HL-60/S4 treated with phorbol 12-myristate 13-acetate at 8.2 ng/mL for 4 days and 3 days (cell line): ENCODE measurements around the gene STS.

ENCODE experiments used
- in situ Hi-C: fragments of 300-500 bp; cut with MboI; formaldehyde crosslinking; loops from 2 replicates; pipeline ENCODE4 v1.15.0; 2022; ENCODE audit warnings: low sequenced_read_pairs

STS gene, protein sequence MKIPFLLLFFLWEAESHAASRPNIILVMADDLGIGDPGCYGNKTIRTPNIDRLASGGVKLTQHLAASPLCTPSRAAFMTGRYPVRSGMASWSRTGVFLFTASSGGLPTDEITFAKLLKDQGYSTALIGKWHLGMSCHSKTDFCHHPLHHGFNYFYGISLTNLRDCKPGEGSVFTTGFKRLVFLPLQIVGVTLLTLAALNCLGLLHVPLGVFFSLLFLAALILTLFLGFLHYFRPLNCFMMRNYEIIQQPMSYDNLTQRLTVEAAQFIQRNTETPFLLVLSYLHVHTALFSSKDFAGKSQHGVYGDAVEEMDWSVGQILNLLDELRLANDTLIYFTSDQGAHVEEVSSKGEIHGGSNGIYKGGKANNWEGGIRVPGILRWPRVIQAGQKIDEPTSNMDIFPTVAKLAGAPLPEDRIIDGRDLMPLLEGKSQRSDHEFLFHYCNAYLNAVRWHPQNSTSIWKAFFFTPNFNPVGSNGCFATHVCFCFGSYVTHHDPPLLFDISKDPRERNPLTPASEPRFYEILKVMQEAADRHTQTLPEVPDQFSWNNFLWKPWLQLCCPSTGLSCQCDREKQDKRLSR

DNA sequence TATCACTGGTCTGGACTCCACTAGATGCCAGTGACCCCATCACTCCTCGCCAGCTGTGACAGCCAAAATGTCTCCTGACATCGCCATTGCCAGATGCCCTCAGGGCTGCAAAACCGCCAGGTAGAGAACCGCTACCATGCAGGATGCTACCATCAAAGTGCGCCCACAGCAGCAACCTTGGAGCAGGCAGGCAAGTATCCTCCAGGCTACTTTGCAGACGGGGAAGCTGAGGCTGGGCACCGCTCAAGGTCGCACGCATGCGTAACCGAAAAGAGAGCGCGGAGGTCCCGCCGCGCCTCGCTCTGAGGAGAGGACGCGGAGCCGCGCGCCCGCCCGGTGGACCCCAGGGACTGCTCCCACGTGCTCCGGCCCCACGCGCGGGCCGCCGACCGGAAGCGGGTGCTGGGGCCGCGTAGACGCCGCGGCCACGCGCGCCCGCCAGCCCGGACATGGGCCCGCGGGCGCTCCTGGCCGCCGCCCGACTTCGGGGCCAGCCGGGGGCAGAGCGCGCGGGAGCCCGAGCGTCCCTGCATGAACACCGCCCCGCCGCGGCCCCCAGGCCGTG is at the start of gene STS:
TSS of gene STS (plus strand) at position 300 of the 565 bp plus-strand sequence. CDS start 105,488 bp downstream, outside the sequence.
- in situ Hi-C loops = no loop called here

DNA sequence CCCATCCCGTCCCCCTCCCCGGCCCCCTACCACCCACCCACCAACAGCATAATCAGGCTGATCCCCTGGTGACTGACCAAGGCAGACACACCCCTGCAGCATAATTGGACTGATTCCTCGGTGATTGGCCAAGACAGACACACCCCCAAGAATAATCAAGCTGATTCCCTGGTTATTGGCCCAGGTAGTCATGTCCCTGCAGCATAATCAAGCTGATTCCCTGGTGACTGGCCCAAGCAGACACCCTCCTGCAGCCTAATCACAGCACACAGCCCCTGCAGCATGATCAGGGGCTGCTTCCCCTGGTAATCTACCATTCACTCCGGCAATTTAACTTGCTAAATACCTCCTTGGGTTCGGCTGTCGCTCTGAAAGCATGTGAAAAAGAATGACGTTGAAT is 47.5 kb upstream of the STS start:
- in situ Hi-C loops = no loop called here

DNA sequence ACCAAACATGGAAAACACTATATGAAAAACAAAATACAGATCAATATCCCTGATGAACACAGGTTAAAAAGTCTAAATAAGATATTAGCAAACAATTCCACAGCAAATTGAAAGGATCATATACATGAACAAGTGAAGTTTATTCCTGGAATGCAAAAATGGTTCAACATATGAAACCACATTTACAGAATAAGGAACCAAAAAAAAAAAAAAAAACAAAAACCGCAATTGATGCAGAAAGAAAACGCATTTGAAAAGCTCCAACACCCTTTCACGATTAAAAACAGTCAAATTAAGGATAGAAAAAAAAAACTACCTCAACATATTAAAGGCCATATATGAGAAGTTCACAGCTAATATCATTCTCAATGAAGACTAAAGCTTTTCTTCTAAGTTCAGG is 45.4 kb upstream of the STS start:
- in situ Hi-C loops = no loop called here

DNA sequence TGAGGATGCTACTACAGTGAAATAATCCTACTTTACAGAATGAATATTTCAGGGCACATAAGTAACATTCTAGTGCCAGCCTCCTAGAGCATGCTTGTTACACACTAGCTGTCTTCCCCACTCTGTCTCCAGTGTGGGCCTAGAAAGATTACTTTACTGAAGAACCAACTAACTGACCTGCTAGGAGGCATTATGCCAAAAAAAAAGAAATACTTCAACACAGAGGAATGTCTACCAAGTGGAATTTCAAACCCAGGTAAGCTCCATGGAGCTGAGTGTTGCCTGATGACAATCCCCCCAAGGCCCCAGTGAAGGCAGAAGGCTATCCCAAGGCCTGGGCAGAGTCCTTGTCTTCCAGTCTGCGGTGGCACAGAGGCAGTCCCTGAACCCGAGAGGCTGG is 40.9 kb upstream of the STS start:
- in situ Hi-C loops = no loop called here

DNA sequence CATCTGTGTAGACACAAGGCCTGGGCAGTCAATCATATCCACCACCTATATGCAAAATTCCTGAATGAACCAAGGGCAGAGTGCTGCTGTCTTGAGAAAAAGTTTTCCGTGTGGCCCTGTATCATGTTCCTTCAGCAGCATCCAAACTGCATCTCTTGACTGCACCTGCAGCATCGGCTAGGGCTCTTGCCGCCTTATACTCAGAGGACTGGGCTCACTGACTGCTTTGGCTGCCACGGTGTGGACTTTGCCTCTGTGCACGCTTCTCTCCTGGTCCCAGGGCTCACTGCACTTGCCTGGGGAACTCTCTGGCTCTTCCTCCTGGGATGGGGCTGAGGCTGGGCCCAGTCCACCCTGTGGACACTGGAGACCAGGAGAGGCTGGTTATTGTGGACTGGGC is 39.5 kb upstream of the STS start:
- in situ Hi-C loops = no loop called here

DNA sequence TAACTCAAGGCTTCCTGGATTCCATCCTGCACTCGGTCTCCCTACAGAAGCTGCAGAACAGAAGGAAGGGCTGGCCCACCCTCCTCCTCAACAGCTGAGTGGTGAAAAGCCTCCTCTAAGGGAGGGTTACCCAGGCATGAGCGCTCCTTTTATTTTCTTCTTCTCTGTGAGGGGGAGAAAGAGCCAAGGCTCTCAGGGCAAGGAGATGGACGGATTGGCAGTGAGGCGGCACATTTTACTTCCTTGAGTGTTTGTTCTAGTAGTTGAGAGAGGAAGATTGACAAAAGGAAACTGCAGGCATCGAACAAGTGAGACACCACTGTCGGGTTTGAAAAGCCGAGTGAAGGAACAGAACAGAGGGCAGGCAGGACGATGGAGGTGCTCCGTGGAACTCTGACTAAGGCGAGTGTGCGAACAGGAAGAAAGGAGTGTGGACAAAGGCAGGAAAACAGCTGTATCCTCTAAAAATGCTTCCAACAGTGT is 38.4 kb upstream of the STS start:
- in situ Hi-C loops = no loop called here

DNA sequence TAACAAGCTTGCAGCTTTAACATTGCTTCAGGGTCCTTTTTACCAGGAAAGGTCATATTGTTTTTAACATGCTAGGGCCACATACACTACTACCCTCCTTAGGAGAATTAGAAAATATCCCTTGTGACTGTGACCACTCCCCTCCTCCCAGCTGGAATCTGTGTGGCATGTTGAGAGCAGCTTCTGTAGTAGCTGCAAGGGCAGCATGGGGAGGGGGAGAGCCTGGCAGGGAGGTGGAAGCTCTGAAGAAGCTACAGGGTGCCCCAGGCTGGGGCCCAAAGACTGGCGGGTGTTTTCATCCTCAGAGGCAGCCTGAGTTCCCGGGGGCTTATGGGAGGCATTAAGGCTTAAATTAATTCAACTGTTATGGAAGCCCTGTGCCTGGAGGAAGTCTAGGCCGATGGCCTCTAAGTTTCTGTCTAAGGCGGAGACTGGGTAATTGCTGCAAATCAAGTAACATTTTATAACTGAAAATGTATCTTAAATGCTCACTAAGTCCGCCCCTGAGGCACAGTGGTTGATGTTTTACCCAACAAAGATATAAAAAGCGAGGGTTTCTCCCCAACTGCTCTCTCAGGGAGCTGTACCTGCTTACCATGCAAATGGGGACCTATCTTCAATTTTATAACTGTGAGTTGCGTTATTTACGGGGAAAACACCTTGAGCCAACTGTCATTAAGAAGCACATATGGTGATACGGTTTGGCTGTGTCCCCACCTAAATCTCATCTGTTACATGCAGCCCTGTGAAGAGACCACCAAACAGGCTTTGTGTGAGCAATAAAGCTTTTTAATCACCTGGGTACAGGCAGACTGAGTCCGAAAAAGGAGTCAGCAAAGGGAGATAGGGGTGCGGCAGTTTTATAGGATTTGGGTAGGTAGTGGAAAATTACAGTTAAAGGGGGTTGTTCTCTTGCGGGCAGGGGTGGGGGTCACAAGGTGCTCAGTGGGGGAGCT is 37.4 kb upstream of the STS start:
- in situ Hi-C loops = no loop called here

DNA sequence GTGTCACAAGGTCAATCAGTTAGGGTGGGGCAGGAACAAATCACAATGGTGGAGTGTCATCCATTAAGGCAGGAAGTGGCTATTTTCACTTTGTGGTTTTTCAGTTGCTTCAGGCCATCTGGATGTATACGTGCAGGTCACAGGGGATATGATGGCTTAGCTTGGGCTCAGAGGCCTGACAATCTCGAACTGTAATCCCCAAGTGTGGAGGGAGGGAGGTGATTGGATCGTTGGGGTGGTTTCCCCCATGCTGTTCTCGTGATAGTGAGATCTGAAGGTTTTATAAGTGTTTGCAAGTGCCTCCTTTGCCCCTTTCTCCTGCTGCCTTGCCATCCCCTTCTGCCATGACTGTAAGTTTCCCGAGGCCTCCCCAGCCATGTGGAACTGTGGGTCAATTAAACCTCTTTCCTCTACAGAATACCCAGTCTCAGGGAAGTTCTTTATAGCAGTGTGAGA is 36.7 kb upstream of the STS start:
- in situ Hi-C loops = no loop called here

DNA sequence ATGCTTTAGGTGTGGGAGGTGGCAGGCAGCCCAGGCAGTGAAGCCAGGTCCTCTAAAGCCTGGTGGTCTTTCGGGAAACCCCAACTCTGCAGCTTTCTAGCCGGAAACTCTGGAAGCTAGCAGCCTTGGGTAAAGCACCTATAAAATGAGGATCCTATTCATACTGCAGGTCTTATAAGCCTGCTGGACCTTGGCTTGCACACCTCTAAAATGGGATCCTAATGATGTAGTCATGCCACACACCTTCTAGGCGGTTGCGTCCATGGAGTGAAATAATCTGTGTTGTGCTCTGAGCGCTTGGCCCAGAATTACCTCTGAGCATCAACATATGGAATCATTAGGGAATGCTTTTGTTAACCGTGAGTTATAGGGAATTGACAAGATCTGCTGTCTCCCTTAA is 36.0 kb upstream of the STS start:
- in situ Hi-C loops = no loop called here

DNA sequence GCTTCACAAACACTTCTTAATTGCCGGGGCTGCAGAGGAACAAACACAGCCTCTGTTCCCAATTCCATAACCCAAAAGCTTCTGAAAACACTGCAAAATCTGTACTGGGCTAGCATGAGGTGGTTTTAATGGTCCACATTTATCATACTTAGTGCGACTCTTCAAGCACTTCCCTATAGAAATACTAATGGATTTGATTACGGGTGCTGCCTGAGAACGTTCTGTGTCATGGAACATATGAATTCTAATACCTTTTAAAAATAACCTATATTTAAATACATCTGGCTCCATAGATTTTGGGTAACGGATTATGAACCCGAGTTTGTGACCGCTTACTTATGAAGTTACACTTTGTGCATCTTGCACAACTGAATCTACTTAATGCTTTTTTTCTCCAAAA is 35.4 kb upstream of the STS start:
- in situ Hi-C loops = no loop called here

DNA sequence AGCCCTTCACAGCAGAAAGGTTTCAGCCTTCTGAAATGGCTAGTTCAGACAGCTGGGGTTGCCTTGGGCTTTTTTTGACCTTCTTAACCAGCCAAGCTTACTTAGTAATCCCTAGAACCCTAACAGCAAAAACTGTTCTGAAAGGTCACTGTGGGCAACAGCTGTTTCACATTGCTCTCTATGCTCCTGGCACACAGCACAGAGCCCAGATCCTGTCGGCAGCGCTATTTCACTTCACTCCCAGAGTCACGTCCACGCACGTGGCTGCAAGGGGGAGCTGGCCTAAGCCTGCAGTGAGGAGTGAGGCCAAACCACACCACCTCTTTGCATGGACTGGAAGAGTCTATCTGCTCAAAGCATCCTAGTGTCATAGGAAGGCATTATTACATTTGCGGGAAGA is 32.0 kb upstream of the STS start:
- in situ Hi-C loops = no loop called here

DNA sequence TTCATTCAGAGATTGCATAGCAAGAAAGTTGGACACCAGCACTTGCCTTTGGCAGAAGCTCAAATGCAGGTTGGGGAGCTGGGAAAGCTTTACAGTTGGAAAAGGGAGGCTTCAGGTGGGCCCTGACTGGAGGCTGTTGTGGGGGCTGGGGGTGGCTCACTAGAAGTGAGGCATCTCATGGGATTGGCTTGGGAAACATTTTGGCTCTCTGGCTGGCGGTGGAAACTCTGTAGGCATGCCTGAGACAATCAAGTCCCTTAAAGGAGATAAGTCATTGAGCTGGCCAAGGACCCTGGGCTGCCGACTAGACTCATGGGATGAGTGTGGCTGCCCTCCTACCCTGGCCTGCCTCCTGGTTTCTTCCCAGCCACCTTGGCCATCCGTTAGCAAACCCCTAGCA is 31.4 kb upstream of the STS start:
- in situ Hi-C loops = no loop called here

DNA sequence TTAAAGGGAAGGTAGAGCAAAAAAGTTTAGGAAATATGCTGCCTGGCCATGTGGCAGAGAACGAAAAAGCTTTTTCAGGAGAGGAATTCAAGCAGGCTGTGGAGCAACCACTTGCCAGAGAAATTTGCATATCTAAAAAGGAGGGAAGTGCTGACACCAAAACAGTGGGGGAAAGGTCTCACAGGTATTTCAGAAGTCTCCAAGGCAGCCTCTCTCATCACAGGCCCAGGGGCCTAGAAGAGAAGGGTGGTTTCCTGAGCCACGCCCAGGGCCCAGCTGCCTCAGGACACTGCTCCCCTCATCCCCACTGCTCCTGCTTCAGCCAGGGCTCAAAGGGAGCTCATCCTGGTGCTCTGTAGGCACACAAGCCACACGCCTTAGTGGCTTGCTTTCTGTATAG is 29.9 kb upstream of the STS start:
- in situ Hi-C loops = no loop called here

DNA sequence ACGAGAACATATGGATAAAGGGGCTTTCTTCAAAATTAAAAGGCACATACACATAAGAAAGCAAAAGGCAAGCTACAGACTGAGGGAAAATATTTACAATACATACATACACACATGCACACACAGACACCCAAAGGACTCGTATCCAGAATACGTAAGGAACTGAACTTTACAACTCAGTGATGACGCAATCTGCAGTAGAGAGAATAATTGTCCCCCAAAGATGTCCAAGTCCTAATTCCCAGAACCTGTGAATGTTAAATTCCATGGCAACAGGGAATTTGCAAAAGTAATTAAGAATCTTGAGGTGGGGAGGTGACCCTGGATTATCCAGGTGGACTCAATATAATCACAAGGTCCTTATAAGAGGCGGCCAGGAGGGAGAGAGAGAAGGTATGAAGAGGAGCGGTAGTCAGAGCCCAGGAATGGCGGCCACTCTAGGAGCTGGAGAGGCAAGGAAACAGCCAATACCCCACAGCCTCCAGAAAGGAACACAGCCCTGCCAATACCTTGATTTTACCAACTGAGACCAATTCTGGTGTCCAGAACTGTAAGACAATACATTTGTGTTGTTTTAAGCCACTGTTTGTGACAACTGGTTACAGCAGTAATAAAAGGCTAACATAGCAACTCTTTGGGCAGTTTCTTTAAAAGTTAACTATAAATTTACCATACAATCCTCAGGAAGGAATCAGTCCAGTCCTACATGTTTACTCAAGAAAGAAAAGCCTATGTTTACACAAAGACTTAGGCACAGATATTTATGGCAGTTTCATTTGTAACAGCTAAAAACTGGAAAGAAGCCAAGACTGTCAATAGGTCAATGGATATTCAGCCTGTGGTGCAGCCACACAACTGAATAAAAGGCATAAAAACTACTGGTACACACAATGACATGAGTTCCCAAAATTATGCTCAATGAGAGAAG is 27.3 kb upstream of the STS start:
- in situ Hi-C loops = no loop called here

DNA sequence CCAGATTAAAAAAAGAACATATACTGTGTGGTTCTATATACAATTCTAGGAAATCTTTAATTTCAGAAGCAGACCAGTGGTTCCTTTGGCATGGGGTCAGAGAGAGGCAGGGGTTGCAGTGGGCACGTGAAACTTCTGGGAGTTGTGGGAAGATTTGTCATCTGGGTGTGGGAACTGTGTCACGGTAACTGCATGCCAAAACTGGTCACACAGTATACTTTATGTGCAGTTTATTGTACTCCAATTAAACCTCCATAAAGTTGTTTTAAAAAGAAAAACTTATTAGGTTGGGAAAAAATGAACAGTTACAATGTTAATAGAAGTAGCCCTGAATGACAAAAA is 26.7 kb upstream of the STS start:
- in situ Hi-C loops = no loop called here

DNA sequence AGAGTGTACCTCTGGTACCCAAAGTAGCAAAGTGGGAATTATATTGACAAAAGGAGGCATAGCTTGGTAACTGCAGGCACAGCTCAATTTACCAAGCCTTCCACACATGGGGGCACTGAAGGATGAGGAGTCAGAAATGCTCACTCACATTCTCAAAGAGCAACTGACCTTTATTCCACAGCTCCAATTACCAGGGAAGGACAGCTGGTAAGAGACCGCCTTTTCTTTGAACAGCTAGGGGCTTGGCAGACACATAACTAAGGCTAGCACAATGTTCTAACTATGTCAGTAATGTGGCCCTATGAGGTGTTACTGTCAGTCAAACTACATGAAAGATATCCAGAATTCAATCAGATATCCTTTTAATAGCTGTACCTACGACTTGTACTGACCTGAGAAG is 20.5 kb upstream of the STS start:
- in situ Hi-C loops = no loop called here

DNA sequence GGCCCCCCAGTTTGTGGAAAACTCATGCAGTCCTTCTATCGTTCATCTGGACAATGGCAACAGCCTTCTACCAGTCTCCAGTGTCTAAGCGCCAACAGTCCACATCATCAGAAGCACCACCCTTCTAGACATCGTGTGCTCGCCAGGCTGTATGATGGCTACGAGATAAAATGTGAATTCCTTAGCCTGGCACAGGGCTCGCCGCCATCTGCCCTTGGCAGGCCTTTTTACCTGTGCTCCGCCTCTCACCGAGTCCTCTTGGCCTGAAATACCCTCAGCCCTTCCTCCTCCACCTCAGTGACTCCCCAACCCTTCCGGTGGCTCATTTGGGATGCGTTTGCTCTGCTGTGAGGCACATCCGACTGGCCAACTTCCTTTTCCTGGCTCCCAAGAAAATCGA is 15.9 kb upstream of the STS start:
- in situ Hi-C loops = no loop called here

DNA sequence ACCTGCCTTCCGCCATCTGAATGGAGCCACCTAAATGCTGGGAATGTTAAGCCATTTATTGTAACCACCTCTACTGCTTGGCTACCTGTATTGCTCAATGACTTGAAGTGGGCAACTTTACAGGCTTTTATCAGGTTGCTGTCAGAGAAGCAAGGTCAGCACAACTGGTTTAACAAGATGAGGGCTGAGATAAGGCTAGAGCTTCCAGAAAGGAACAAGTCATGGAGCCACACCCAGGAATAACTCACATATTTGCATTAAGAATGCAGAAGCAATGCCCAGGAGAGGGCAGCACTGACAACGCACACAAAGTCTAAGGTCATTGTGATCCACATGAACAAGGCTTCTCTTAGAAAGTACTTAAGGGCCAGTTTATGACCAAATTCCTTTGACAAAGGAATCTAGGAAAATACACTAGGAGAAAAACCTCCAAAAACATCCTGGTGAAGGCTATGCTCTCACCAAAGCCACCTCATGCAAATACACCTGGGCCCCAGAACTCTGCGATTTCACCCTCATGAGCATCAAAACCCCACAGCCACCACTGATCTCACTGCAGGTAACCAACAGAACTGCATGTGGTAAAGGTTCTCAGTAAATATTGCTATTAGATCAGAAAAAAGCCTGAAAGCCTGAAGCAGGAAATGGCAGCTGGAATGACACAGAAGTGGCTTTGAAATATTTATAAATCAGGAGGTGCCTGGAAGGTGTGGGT is 15.0 kb upstream of the STS start:
- in situ Hi-C loops = no loop called here

DNA sequence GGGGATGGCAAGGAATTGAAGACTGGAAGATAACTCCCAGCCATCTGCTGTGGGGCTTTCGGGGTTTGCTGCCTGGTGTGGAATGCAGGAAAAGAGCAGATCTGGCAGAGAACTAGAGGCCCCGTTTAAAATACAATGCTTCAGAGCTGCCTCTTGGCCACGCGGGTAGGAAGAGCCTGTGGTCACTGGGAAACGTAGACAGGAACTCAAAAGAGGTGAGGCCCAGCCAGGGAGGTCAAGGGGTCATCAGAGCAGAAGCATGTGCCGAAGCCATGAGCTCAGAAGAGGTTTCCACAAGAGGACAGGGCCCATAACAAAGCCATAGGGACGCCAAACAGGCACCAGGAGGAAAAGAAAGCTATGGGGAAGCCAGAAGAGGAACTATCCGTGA is 14.5 kb upstream of the STS start:
- in situ Hi-C loops = no loop called here

DNA sequence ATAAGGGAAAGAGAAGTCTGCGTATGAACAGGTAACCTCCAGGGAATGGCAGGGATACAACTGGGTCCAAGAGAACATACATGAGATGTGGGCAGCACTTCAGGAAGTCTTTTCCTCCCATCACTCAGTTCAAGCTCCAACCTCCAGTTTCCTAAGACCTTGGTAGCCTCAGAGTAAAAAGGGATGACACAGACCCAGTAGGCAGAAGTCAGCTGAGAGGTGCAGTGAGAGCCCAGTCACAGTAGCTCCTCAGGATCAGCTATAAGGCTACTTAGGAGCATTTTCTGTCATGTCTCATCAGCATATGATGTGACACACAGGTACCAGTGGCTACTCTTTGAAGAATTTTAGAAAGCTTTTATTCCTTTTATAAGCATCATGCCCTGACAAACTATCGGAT is 12.5 kb upstream of the STS start:
- in situ Hi-C loops = no loop called here
